HG03066 (cell line): ENCODE data around the gene EEF1G.
"Not testable (repeated sequence)": the region's sequence is repeated elsewhere in the genome, so short reads cannot be mapped to it uniquely, and the experiment has no call there.

ENCODE experiments used
- ATAC-seq: cut with Tn5 transposase; IDR thresholded peaks from one replicate; pipeline ENCODE4 v1.9.1; 2021; ENCODE audit warnings: low read depth; ENCODE audit not compliant: unreplicated experiment

EEF1G gene

GRCh38 chr11:62556875-62557631 lies 16.6 kb downstream of the EEF1G start:
- ATAC-seq = peak; percentile 37

GRCh38 chr11:62556108-62556874 lies 17.4 kb downstream of the EEF1G start:
- peak; percentile 29 for ATAC-seq

- ATAC-seq = no peak
Observed at GRCh38 chr11:62555464-62556107, 18.1 kb downstream of the EEF1G start.

GRCh38 chr11:62554387-62555167 lies 19.1 kb downstream of the EEF1G start:
- ATAC-seq = no peak

- ATAC-seq = no peak
Observed at GRCh38 chr11:62553839-62554361, 19.8 kb downstream of the EEF1G start.

GRCh38 chr11:62553080-62553838 lies 20.4 kb downstream of the EEF1G start:
- no peak for ATAC-seq

- no peak for ATAC-seq
Observed at GRCh38 chr11:62552485-62553079, 21.1 kb downstream of the EEF1G start.

- ATAC-seq = not testable (repeated sequence)
Observed at GRCh38 chr11:62550478-62550877, 23.2 kb downstream of the EEF1G start.

- ATAC-seq = no peak
Observed at GRCh38 chr11:62548545-62549335, 25.0 kb downstream of the EEF1G start.

GRCh38 chr11:62547691-62548281 lies 25.9 kb downstream of the EEF1G start:
- no peak for ATAC-seq

GRCh38 chr11:62546929-62547625 lies 26.6 kb downstream of the EEF1G start:
- ATAC-seq = no peak

- no peak for ATAC-seq
Observed at GRCh38 chr11:62546244-62546928, 27.3 kb downstream of the EEF1G start, which contains the start of gene AHNAK. TSS of gene AHNAK (minus strand) at chr11:62546806. CDS start at chr11:62536098, 10,708 bp downstream.

GRCh38 chr11:62545437-62546243 lies 28.1 kb downstream of the EEF1G start:
- ATAC-seq = no peak

GRCh38 chr11:62544581-62545436 lies 28.9 kb downstream of the EEF1G start:
- no peak for ATAC-seq
